ENCODE results near the gene IRX2.

DNA sequence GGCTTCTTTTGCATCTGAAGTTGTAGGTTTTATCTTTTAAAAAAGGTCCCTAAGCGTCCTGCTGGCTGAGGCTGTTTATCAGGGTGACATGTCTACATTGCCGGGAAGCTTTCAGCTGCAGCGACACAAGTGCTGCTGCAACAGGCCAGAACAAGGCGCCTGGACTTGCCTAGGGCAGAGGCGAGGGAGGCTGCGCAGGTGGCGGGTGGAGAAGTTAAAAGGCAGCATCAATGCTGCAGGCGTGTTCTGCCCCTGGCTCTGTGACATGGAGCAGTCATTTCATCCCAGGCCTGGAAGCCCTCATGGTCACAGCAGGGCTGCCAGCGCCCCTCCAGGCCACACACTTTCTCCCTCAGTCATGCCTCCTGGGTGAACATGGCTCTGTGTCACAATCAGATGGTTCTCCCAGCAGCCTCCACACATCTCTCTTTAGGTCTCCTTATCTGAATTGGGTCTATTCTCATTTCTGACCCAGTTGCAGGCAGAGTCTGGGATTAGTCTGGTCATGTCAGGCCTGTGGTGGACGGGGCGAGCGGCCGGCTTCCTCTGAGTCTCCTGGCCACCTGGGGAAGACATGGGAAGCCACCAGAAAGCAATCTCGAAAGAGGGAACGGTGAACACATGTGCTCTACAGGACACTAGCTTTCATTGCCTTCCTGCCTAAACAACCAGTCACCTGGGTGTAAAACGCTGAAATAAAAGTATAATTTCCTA, 41.3 kb downstream of the IRX2 start:
- TF ChIP-seq, protein P1, sequence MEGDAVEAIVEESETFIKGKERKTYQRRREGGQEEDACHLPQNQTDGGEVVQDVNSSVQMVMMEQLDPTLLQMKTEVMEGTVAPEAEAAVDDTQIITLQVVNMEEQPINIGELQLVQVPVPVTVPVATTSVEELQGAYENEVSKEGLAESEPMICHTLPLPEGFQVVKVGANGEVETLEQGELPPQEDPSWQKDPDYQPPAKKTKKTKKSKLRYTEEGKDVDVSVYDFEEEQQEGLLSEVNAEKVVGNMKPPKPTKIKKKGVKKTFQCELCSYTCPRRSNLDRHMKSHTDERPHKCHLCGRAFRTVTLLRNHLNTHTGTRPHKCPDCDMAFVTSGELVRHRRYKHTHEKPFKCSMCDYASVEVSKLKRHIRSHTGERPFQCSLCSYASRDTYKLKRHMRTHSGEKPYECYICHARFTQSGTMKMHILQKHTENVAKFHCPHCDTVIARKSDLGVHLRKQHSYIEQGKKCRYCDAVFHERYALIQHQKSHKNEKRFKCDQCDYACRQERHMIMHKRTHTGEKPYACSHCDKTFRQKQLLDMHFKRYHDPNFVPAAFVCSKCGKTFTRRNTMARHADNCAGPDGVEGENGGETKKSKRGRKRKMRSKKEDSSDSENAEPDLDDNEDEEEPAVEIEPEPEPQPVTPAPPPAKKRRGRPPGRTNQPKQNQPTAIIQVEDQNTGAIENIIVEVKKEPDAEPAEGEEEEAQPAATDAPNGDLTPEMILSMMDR (IDR thresholded peaks at IDR 0.05) = no peak
- TF ChIP-seq POLR2AphosphoS5 (IDR thresholded peaks at IDR 0.05) (no peak), POLR2A (IDR thresholded peaks at IDR 0.05) (no peak), EP300 (IDR thresholded peaks at IDR 0.05) (no peak)

Data from suprapubic skin (tissue), 4 donors.